MM.1S (cell line): ENCODE data around the gene PAK4.

Experiments used
- DNase-seq: peaks from one replicate; pipeline ENCODE4 v3.0.0-alpha.2; 2015
- H2AFZ ChIP-seq: fragments of 300-600 bp; sonication (generic); 2 replicates; pipeline ENCODE4 v1.6.0; 2016; ENCODE audit warnings: antibody characterized with exemption, low read length
- H3F3A ChIP-seq: fragments of 300-600 bp; sonication (generic); 2 replicates; pipeline ENCODE4 v1.6.1; 2016; ENCODE audit warnings: mild to moderate bottlenecking, antibody characterized with exemption, low read length, moderate library complexity, mixed read lengths; ENCODE audit not compliant: insufficient read depth
- H3K27ac ChIP-seq: fragments of 300-600 bp; sonication (generic); 2 replicates; pipeline ENCODE4 v1.5.1; 2016; ENCODE audit warnings: mild to moderate bottlenecking, low read length
- H3K27me3 ChIP-seq: fragments of 300-600 bp; sonication (generic); replicated peaks from 2 replicates; pipeline ENCODE4 v1.6.0; 2016; ENCODE audit warnings: low read length; ENCODE audit not compliant: insufficient read depth
- H3K36me3 ChIP-seq: fragments of 300-600 bp; sonication (generic); replicated peaks from 2 replicates; pipeline ENCODE4 v1.6.1; 2016; ENCODE audit warnings: mild to moderate bottlenecking, low read length, mixed read lengths; ENCODE audit not compliant: insufficient read depth
- H3K4me1 ChIP-seq: fragments of 300-600 bp; sonication (generic); 2 replicates; pipeline ENCODE4 v1.6.1; 2016; ENCODE audit warnings: low read length, mixed read lengths
- H3K4me2 ChIP-seq: fragments of 300-600 bp; sonication (generic); 2 replicates; pipeline ENCODE4 v1.6.0; 2016; ENCODE audit warnings: low read depth, low read length
- H3K4me3 ChIP-seq: fragments of 300-600 bp; sonication (generic); 2 replicates; pipeline ENCODE4 v1.5.1; 2016; ENCODE audit warnings: low read length, mixed read lengths
- H3K79me2 ChIP-seq: fragments of 300-600 bp; sonication (generic); 2 replicates; pipeline ENCODE4 v1.6.1; 2016; ENCODE audit warnings: mixed run types, low read length, mixed read lengths
- H3K9ac ChIP-seq: fragments of 300-600 bp; sonication (generic); 2 replicates; pipeline ENCODE4 v1.6.1; 2016; ENCODE audit warnings: low read length, mixed read lengths
- H3K9me2 ChIP-seq: fragments of 300-600 bp; sonication (generic); replicated peaks from 2 replicates; pipeline ENCODE4 v1.6.1; 2016; ENCODE audit warnings: mild to moderate bottlenecking, low read length, mixed read lengths; ENCODE audit not compliant: insufficient read depth
- H3K9me3 ChIP-seq: fragments of 300-600 bp; sonication (generic); replicated peaks from 2 replicates; pipeline ENCODE4 v1.6.1; 2016; ENCODE audit warnings: mild to moderate bottlenecking, low read length, mixed read lengths; ENCODE audit not compliant: insufficient read depth
- H4K20me1 ChIP-seq: fragments of 300-600 bp; sonication (generic); 2 replicates; pipeline ENCODE4 v1.6.1; 2016; ENCODE audit warnings: mild to moderate bottlenecking, low read length, moderate library complexity, mixed read lengths; ENCODE audit not compliant: insufficient read depth
- EZH2 ChIP-seq: fragments of 300-600 bp; sonication (generic); optimal IDR thresholded peaks from 2 replicates; pipeline ENCODE3; 2017; ENCODE audit warnings: low read depth, mild to moderate bottlenecking, antibody characterized with exemption, low read length, mixed read lengths
- EZH2phosphoT487 ChIP-seq: fragments of 300-600 bp; sonication (generic); IDR thresholded peaks from 2 replicates; pipeline ENCODE4 v1.6.1; 2018; ENCODE audit warnings: antibody characterized with exemption, low read length
- TF ChIP-seq, protein P1 (sequence below): fragments of 300-600 bp; sonication (generic); IDR thresholded peaks from 2 replicates; pipeline ENCODE4 v1.5.1; 2016; ENCODE audit warnings: antibody characterized with exemption, low read length, mixed read lengths

PAK4 gene

DNA sequence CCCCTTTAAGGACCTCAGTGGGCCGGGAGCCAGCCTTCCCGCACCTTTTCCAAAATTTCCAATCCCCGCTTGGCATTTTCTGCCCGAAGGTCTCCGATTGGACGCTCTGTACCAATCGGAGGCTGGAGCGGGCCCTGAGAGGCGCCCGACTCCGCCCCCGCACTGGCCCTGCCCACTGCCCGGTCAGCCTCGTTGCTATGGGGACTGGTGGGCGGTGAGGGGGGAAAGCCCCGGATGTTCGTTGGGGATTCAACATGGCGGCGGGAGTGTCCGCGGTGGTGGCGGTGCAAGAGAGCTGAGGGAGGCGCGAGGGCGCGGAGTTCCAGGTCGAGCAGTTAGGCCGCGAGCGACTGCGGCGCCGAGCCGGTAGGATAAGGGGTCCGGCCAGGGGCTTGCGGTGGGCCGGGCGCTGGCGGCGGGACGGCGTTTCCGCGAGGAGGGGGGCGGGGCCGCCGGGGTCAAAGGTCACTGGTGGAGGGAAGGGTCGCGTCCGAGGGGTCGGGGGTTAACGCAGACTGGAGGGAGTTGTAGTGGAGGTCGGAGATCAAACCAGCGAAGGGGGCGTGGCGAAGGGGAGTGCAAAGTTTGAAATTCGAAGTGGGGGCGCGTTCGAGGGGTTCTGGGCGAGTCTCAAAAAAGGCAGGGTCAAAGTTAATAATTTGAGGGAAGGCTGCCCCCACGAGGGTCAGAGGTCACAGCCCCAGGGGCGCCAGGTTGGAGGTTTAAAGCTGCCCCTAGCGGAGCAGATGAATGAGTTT, at the start of gene PAK4:
PAK4 (plus strand) TSS at position 233 of the 758 bp plus-strand sequence. CDS start 43,768 bp downstream, outside the sequence.
- H3K27ac ChIP-seq: peak within 1 kb of the TSS; percentile 31; the same call in 1 of the 2 replicates
- H3K4me3 ChIP-seq: peak within 1 kb of the TSS; percentile 92
- no peaks in the 10 kb centered on the region for H3K9me2 ChIP-seq
- H4K20me1 ChIP-seq: no peaks in the 10 kb centered on the region
- H3K79me2 ChIP-seq: peaks cover 43% of the 10 kb centered on the region
- H3K4me1 ChIP-seq: peaks cover 9% of the 10 kb centered on the region; the same call in 1 of the 2 replicates
- H3K36me3 ChIP-seq: no peaks in the 10 kb centered on the region
- no peaks in the 10 kb centered on the region for H3K9me3 ChIP-seq
- H3K9ac ChIP-seq: peak within 1 kb of the TSS; percentile 79
- peak within 1 kb of the TSS; percentile 76 for H3K4me2 ChIP-seq
- H2AFZ ChIP-seq: peak within 1 kb of the TSS; percentile 93
- TF ChIP-seq EZH2 (no peak), EZH2phosphoT487 (no peak)
- TF ChIP-seq, protein P1, sequence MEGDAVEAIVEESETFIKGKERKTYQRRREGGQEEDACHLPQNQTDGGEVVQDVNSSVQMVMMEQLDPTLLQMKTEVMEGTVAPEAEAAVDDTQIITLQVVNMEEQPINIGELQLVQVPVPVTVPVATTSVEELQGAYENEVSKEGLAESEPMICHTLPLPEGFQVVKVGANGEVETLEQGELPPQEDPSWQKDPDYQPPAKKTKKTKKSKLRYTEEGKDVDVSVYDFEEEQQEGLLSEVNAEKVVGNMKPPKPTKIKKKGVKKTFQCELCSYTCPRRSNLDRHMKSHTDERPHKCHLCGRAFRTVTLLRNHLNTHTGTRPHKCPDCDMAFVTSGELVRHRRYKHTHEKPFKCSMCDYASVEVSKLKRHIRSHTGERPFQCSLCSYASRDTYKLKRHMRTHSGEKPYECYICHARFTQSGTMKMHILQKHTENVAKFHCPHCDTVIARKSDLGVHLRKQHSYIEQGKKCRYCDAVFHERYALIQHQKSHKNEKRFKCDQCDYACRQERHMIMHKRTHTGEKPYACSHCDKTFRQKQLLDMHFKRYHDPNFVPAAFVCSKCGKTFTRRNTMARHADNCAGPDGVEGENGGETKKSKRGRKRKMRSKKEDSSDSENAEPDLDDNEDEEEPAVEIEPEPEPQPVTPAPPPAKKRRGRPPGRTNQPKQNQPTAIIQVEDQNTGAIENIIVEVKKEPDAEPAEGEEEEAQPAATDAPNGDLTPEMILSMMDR: no peak
- H3K27me3 ChIP-seq: no peaks in the 10 kb centered on the region; the same call in 1 of the 2 replicates
- H3F3A ChIP-seq: no peaks in the 10 kb centered on the region
- DNase-seq: peak; percentile 97

GRCh38 chr19:39077323-39077722, 48.3 kb upstream of the PAK4 start:
- no peaks in the 10 kb centered on the region for H3K9me3 ChIP-seq
- no peaks in the 10 kb centered on the region for H3K9me2 ChIP-seq
- no peak overlapping the region for H2AFZ ChIP-seq
- no peak overlapping the region for H3K4me3 ChIP-seq
- peaks cover 9% of the 10 kb centered on the region; the same call in 1 of the 2 replicates for H3K4me1 ChIP-seq
- no peaks in the 10 kb centered on the region for H3F3A ChIP-seq
- DNase-seq: no peak
- no peaks in the 10 kb centered on the region for H4K20me1 ChIP-seq
- no peak overlapping the region for H3K4me2 ChIP-seq
- H3K27ac ChIP-seq: no peak overlapping the region
- TF ChIP-seq EZH2phosphoT487: no peak
- TF ChIP-seq, protein P1: no peak
- TF ChIP-seq EZH2: no peak
- H3K36me3 ChIP-seq: no peaks in the 10 kb centered on the region
- H3K79me2 ChIP-seq: no peaks in the 10 kb centered on the region
- H3K27me3 ChIP-seq: peaks cover 39% of the 10 kb centered on the region
- H3K9ac ChIP-seq: no peak overlapping the region

DNA sequence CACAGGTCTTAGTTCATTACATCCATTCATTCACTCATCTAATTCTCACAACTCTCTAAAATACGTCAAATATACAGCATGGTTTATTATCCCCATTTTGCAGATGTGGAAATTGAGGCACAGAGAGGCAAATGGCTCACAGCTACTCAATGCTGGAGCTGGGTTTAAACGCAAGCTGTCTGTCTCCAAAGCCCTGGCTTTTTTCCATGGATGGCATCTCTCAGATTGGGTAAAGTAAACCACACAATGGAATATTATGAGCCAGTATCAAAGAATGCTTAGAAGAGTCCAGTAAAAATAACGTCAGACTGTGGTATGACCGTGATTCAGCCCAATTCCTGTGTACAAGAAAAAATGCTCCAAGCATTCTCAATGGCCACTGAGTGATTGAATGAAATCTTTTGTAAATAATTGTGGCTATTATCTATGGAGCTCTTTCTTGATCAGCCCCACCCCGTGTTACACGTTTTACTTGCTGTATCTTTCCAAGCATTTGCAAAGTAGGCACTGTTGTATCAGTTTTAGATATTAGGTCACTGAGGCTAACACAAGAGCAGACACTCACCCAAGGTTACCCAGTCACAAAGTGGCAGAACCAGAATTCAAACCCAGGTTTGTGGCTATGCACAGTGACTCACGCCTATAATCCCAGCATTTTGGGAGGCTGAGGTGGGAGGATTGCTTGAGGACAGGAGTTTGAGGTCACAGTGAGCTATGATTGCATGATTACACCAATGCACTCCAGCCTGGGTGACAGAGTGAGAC, 47.0 kb upstream of the PAK4 start:
- no peak overlapping the region for H3K9ac ChIP-seq
- no peaks in the 10 kb centered on the region for H3K36me3 ChIP-seq
- H3K4me2 ChIP-seq: no peak overlapping the region
- H3K4me3 ChIP-seq: no peak overlapping the region
- no peaks in the 10 kb centered on the region for H3K9me2 ChIP-seq
- H3F3A ChIP-seq: no peaks in the 10 kb centered on the region
- peaks cover 3% of the 10 kb centered on the region; the same call in 1 of the 2 replicates for H3K4me1 ChIP-seq
- no peak overlapping the region for H2AFZ ChIP-seq
- H3K27me3 ChIP-seq: peaks cover 52% of the 10 kb centered on the region
- H4K20me1 ChIP-seq: no peaks in the 10 kb centered on the region
- H3K27ac ChIP-seq: no peak overlapping the region
- no peak for DNase-seq
- H3K79me2 ChIP-seq: no peaks in the 10 kb centered on the region
- H3K9me3 ChIP-seq: no peaks in the 10 kb centered on the region
- TF ChIP-seq EZH2 (no peak), EZH2phosphoT487 (no peak)
- TF ChIP-seq, protein P1: no peak
